Measurements from ENCODE around the gene FRY.

GRCh38 chr13:32206097-32206740, 174.6 kb downstream of the FRY start:
- TF ChIP-seq EZH2phosphoT487 (IDR thresholded peaks at IDR 0.05; ENCODE audit: low read depth) = no peak
- TF ChIP-seq CTCF (IDR thresholded peaks at IDR 0.05; ENCODE audit: low read depth, low read length) = no peak
